HL-60 (cell line): ENCODE measurements around the gene SLC25A21.

Source experiments
- DNase-seq, 2 experiments: peaks; one replicate each; pipeline ENCODE4 v3.0.0-alpha.2; 2010 to 2020; ENCODE audit warnings: low read depth in 1 of 2, low spot score in 1 of 2
- H3K27ac ChIP-seq: fragments of 250-450 bp; sonication (Bioruptor Pico); replicated peaks from 2 replicates; pipeline ENCODE4 v1.5.1; 2020; ENCODE audit warnings: mild to moderate bottlenecking, moderate library complexity
- H3K27me3 ChIP-seq: fragments of 250-450 bp; sonication (Bioruptor Pico); 2 replicates; pipeline ENCODE4 v1.5.1; 2021; ENCODE audit warnings: mild to moderate bottlenecking, moderate library complexity; ENCODE audit not compliant: insufficient read depth, poor library complexity, severe bottlenecking
- H3K4me3 ChIP-seq: replicated peaks from 2 replicates; pipeline ENCODE4 v1.5.1; 2011; ENCODE audit warnings: mild to moderate bottlenecking, control low read depth, low read length; ENCODE audit not compliant: insufficient read depth
- GABPA ChIP-seq: IDR thresholded peaks from 2 replicates; pipeline ENCODE4 v1.6.1; 2012; ENCODE audit warnings: low read depth
- POLR2AphosphoS5 ChIP-seq: IDR thresholded peaks from 2 replicates; pipeline ENCODE4 v1.6.1; 2012; ENCODE audit warnings: low read depth
- SPI1 ChIP-seq: IDR thresholded peaks from 2 replicates; pipeline ENCODE4 v1.6.1; 2012; ENCODE audit warnings: low read depth, mild to moderate bottlenecking, borderline replicate concordance
- TF ChIP-seq, protein P1 (sequence below): IDR thresholded peaks from 2 replicates; pipeline ENCODE4 v1.6.1; 2012; ENCODE audit warnings: low read depth; ENCODE audit not compliant: insufficient replicate concordance
- TF ChIP-seq, protein P2 (sequence below): IDR thresholded peaks from one replicate; pipeline ENCODE4 v1.5.1; 2011; ENCODE audit warnings: low read length, control low read depth, inconsistent platforms; ENCODE audit not compliant: insufficient read depth

SLC25A21 gene

DNA sequence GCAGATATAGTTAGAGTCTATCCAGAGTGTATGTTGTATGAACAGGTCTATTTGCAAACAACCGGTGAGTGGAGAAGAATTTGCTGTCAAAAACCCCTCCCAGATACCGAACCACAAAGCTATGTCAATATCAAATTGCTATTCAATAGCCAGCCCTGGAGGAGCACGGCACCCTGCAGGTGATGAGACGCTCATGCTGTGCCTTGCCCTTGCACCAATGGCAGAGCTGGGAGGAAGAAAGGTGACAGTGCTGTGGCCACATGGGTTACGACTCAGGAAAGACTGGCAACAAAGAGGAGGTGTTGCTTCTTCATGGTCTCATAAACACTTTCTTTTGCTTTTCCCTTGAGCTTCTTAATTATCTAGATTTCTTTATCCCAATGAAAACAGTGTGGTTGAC lies 455.0 kb downstream of the SLC25A21 start:
- no peak for DNase-seq
- H3K27ac ChIP-seq: no peak overlapping the region

DNA sequence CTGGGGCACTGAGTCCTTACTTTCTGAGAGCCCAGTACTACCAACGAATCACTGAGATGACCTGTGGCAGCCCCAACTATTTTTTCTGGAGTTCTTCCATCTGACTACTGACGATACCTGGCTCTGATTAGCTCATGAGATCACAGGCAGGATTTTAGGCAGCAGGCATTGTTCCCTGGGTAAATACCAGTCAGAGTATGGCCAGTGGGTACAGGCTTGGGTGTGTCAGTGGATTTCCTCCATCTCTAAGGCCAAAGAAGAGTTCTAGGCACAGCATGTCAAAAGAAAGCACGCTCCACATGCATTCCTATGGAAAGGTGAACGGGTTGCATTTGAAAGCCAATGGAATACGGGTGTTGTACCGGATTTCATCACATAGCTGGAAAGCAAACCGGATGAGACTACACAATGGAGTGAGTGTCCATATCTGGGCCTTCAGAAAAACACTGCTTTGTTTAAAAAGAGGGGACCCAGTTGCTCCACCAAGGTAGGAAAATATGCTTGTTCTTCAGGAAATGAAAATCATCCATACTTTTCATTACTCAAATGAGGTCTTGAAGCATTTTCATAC lies 455.7 kb downstream of the SLC25A21 start:
- Histone ChIP-seq H3K27ac (no peak overlapping the region), H3K27me3 (no peaks in the 10 kb centered on the region), H3K4me3 (no peak overlapping the region)
- no peak for DNase-seq
- no peak for TF ChIP-seq POLR2AphosphoS5
- TF ChIP-seq GABPA: no peak
- TF ChIP-seq, protein P1, sequence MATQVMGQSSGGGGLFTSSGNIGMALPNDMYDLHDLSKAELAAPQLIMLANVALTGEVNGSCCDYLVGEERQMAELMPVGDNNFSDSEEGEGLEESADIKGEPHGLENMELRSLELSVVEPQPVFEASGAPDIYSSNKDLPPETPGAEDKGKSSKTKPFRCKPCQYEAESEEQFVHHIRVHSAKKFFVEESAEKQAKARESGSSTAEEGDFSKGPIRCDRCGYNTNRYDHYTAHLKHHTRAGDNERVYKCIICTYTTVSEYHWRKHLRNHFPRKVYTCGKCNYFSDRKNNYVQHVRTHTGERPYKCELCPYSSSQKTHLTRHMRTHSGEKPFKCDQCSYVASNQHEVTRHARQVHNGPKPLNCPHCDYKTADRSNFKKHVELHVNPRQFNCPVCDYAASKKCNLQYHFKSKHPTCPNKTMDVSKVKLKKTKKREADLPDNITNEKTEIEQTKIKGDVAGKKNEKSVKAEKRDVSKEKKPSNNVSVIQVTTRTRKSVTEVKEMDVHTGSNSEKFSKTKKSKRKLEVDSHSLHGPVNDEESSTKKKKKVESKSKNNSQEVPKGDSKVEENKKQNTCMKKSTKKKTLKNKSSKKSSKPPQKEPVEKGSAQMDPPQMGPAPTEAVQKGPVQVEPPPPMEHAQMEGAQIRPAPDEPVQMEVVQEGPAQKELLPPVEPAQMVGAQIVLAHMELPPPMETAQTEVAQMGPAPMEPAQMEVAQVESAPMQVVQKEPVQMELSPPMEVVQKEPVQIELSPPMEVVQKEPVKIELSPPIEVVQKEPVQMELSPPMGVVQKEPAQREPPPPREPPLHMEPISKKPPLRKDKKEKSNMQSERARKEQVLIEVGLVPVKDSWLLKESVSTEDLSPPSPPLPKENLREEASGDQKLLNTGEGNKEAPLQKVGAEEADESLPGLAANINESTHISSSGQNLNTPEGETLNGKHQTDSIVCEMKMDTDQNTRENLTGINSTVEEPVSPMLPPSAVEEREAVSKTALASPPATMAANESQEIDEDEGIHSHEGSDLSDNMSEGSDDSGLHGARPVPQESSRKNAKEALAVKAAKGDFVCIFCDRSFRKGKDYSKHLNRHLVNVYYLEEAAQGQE: no peak
- TF ChIP-seq SPI1: no peak
- TF ChIP-seq, protein P2, sequence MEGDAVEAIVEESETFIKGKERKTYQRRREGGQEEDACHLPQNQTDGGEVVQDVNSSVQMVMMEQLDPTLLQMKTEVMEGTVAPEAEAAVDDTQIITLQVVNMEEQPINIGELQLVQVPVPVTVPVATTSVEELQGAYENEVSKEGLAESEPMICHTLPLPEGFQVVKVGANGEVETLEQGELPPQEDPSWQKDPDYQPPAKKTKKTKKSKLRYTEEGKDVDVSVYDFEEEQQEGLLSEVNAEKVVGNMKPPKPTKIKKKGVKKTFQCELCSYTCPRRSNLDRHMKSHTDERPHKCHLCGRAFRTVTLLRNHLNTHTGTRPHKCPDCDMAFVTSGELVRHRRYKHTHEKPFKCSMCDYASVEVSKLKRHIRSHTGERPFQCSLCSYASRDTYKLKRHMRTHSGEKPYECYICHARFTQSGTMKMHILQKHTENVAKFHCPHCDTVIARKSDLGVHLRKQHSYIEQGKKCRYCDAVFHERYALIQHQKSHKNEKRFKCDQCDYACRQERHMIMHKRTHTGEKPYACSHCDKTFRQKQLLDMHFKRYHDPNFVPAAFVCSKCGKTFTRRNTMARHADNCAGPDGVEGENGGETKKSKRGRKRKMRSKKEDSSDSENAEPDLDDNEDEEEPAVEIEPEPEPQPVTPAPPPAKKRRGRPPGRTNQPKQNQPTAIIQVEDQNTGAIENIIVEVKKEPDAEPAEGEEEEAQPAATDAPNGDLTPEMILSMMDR: no peak

More for the DNA sequence above, 455.0 kb downstream of the SLC25A21 start:
- no peaks in the 10 kb centered on the region for H3K27me3 ChIP-seq
- TF ChIP-seq SPI1: no peak
- no peak for TF ChIP-seq GABPA
- TF ChIP-seq POLR2AphosphoS5: no peak
- TF ChIP-seq, protein P2: no peak
- TF ChIP-seq, protein P1: no peak
- no peak overlapping the region for H3K4me3 ChIP-seq

DNA sequence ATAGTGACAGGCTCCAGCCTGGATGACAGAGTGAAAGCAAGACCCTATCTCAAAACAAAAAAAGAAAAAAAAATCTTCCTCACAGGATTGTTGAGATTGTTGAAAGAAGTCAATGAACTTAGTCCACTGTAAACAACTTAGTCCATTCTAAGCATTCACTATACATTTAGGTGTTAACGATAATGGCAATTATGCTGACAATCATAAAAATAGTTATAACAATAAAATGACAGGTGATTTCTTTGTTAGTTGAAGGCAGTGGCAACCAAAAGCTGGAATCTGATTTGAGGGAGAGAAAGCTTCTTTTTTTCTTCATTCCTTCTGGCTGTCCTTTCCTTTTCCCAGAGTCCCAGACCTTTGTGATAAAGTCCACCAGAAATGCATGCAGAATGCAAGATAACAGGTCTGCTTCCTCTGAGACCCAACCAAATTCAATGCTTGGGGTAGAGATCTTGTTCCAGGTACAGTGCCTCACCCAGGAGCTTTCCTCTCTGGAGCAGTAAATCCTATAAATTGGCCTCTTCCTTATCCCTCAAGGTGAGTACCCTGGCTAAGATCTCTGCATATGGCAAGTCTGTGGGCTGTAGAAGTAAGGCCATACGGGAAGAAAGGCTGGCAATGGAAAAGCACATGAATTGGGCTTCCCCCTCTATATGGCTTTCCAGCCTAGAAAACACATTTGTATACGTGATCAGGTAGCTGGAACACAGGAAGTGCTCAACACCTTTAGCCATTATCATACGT lies 458.3 kb downstream of the SLC25A21 start:
- Histone ChIP-seq H3K27me3 (no peaks in the 10 kb centered on the region), H3K4me3 (no peak overlapping the region), H3K27ac (no peak overlapping the region)
- DNase-seq: no peak
- TF ChIP-seq SPI1: no peak
- TF ChIP-seq, protein P2: no peak
- TF ChIP-seq, protein P1: no peak
- TF ChIP-seq POLR2AphosphoS5: no peak
- TF ChIP-seq GABPA: no peak
